CD4-positive, alpha-beta T cell treated with Interleukin-2 at 100 ng/mL for 4 hours (primary cell): ENCODE results near the gene KMT2C.
"Not testable (repeated sequence)": the region's sequence is repeated elsewhere in the genome, so short reads cannot be mapped to it uniquely, and the experiment has no call there.

Experiments
- DNase-seq: peaks from one replicate; pipeline ENCODE4 v3.0.0-alpha.2; 2020; ENCODE audit warnings: low spot score

The KMT2C gene

GRCh38 chr7:152313217-152313616 is 122.6 kb downstream of the KMT2C start:
- DNase-seq, result peak; percentile 1

- no peak for DNase-seq
Observed at GRCh38 chr7:152312316-152312715, 123.5 kb downstream of the KMT2C start.

GRCh38 chr7:152307902-152308301 is 127.9 kb downstream of the KMT2C start:
- no peak for DNase-seq

- not testable (repeated sequence) for DNase-seq
Observed at GRCh38 chr7:152299542-152300143, 136.2 kb downstream of the KMT2C start.

GRCh38 chr7:152292897-152293296 is 142.9 kb downstream of the KMT2C start:
- no peak for DNase-seq

- not testable (repeated sequence) for DNase-seq
Observed at GRCh38 chr7:152286972-152287371, 148.8 kb downstream of the KMT2C start.

- not testable (repeated sequence) for DNase-seq
Observed at GRCh38 chr7:152286219-152286618, 149.6 kb downstream of the KMT2C start.

GRCh38 chr7:152284998-152285397 is 150.8 kb downstream of the KMT2C start:
- DNase-seq, result not testable (repeated sequence)

- not testable (repeated sequence) for DNase-seq
Observed at GRCh38 chr7:152277687-152278086, 158.1 kb downstream of the KMT2C start.

GRCh38 chr7:152270427-152270826 is 165.4 kb downstream of the KMT2C start:
- DNase-seq, result not testable (repeated sequence)

- not testable (repeated sequence) for DNase-seq
Observed at GRCh38 chr7:152266859-152267258, 168.9 kb downstream of the KMT2C start.

GRCh38 chr7:152264915-152265314 is 170.9 kb downstream of the KMT2C start:
- DNase-seq, result not testable (repeated sequence)

- not testable (repeated sequence) for DNase-seq
Observed at GRCh38 chr7:152262146-152262545, 173.7 kb downstream of the KMT2C start.

- not testable (repeated sequence) for DNase-seq
Observed at GRCh38 chr7:152259645-152260044, 176.2 kb downstream of the KMT2C start.

GRCh38 chr7:152247851-152248250 is 188.0 kb downstream of the KMT2C start:
- not testable (repeated sequence) for DNase-seq

- not testable (repeated sequence) for DNase-seq
Observed at GRCh38 chr7:152245417-152245816, 190.4 kb downstream of the KMT2C start.

- not testable (repeated sequence) for DNase-seq
Observed at GRCh38 chr7:152243464-152243863, 192.3 kb downstream of the KMT2C start.

GRCh38 chr7:152241301-152241700 is 194.5 kb downstream of the KMT2C start:
- not testable (repeated sequence) for DNase-seq

GRCh38 chr7:152236306-152236705 is 199.5 kb downstream of the KMT2C start:
- DNase-seq, result not testable (repeated sequence)

- not testable (repeated sequence) for DNase-seq
Observed at GRCh38 chr7:152234421-152234820, 201.4 kb downstream of the KMT2C start.

GRCh38 chr7:152231089-152231488 is 204.7 kb downstream of the KMT2C start:
- no peak for DNase-seq

GRCh38 chr7:152219556-152219955 is 216.2 kb downstream of the KMT2C start:
- DNase-seq, result not testable (repeated sequence)

- DNase-seq, result not testable (repeated sequence)
Observed at GRCh38 chr7:152208766-152209165, 227.0 kb downstream of the KMT2C start.

- not testable (repeated sequence) for DNase-seq
Observed at GRCh38 chr7:152204417-152204816, 231.4 kb downstream of the KMT2C start.
